H1 (cell line): ENCODE data around the gene PGLYRP4. TPM values are rescaled to one million over a fixed set of nuclear protein-coding genes. Genes with fewer than 3 reads are reported as not detected.

Experiments used
- CTCF ChIA-PET: fragments of 300-600 bp; sonication (Branson Sonifier 250); formaldehyde crosslinking; loops from one replicate; lab custom pipeline; 2021; ENCODE audit not compliant: partially characterized antibody; lab: Charles Lee
- POLR2A ChIA-PET: fragments of 300-600 bp; sonication (Branson Sonifier 250); formaldehyde crosslinking; loops from one replicate; lab custom pipeline; 2021; ENCODE audit warnings: inconsistent platforms; ENCODE audit not compliant: partially characterized antibody; lab: Charles Lee
- DNase-seq, 2 experiments: peaks; one replicate each; pipeline versions ENCODE4 v3.0.0 to v3.0.0-alpha.2; 2010 to 2022; ENCODE audit warnings: low spot score in 2 of 2, low read depth in 1 of 2, mixed read lengths in 1 of 2
- FAIRE-seq: peaks from 2 replicates; lab custom pipeline; 2011; peaks lifted over from hg19 to GRCh38; lab: Jason Lieb, UNC
- H2AFZ ChIP-seq: 2 replicates; pipeline ENCODE4 v1.8.1; 2012; ENCODE audit warnings: low read length, inconsistent platforms
- H2AK5ac ChIP-seq: 2 replicates; pipeline ENCODE4 v1.6.1; 2013; ENCODE audit warnings: low read depth, low read length
- H2BK120ac ChIP-seq: replicated peaks from 2 replicates; pipeline ENCODE3; 2013; ENCODE audit warnings: low read depth, low read length, inconsistent platforms
- H2BK12ac ChIP-seq: 2 replicates; pipeline ENCODE4 v1.6.1; 2013; ENCODE audit warnings: low read depth, low read length
- H2BK15ac ChIP-seq: 2 replicates; pipeline ENCODE4 v1.6.1; 2013; ENCODE audit warnings: low read length
- H2BK20ac ChIP-seq: 2 replicates; pipeline ENCODE4 v1.6.1; 2013; ENCODE audit warnings: low read length
- H2BK5ac ChIP-seq: 2 replicates; pipeline ENCODE4 v1.6.1; 2013; ENCODE audit warnings: low read depth, low read length
- H3K14ac ChIP-seq: 2 replicates; pipeline ENCODE4 v1.6.1; 2013; ENCODE audit warnings: inconsistent platforms; ENCODE audit not compliant: insufficient read length
- H3K18ac ChIP-seq: 2 replicates; pipeline ENCODE4 v1.6.1; 2013; ENCODE audit warnings: low read length; ENCODE audit errors: extremely low read depth
- H3K23ac ChIP-seq: 2 replicates; pipeline ENCODE4 v1.6.1; 2013; ENCODE audit warnings: inconsistent platforms; ENCODE audit not compliant: insufficient read length
- H3K23me2 ChIP-seq: 2 replicates; pipeline ENCODE4 v1.6.1; 2013; ENCODE audit warnings: low read depth, low read length
- H3K27ac ChIP-seq: 2 replicates; pipeline ENCODE4 v1.6.1; 2011; ENCODE audit warnings: low read depth, low read length, inconsistent platforms
- H3K27me3 ChIP-seq, 4 experiments: replicated peaks in 1 of 4; 1 replicate in 1 of 4; 2 replicates in 3 of 4; pipeline versions ENCODE4 v1.6.1 to v1.8.1; 2011 to 2013; ENCODE audit warnings: low read length in 3 of 4, mild to moderate bottlenecking in 3 of 4, inconsistent platforms in 2 of 4, mixed read lengths in 2 of 4, moderate library complexity in 1 of 4; ENCODE audit not compliant: control insufficient read depth in 3 of 4, insufficient read depth in 3 of 4; ENCODE audit errors: extremely low read depth in 1 of 4
- H3K36me3 ChIP-seq, 4 experiments: 2 replicates each; pipeline versions ENCODE4 v1.6.1 to v1.8.1; 2011 to 2013; ENCODE audit warnings: mild to moderate bottlenecking in 4 of 4, low read length in 3 of 4, moderate library complexity in 2 of 4, control low read depth in 1 of 4, inconsistent platforms in 1 of 4; ENCODE audit not compliant: insufficient read depth in 4 of 4, control insufficient read depth in 2 of 4
- H3K4ac ChIP-seq: replicated peaks from 2 replicates; pipeline ENCODE3; 2013; ENCODE audit warnings: low read length, low read depth, mixed read lengths, inconsistent platforms; ENCODE audit not compliant: insufficient read length
- H3K4me1 ChIP-seq, 4 experiments: replicated peaks in 1 of 4; 1 replicate in 1 of 4; 2 replicates in 3 of 4; pipeline versions ENCODE4 v1.6.1 to v1.8.1; 2011 to 2013; ENCODE audit warnings: low read length in 3 of 4, inconsistent platforms in 2 of 4, mixed read lengths in 1 of 4; ENCODE audit not compliant: insufficient read depth in 4 of 4, control insufficient read depth in 3 of 4
- H3K4me2 ChIP-seq, 2 experiments: 2 replicates each; pipeline versions ENCODE4 v1.6.1 to v1.8.1; 2011 to 2013; ENCODE audit warnings: low read depth in 2 of 2, low read length in 2 of 2, control low read depth in 1 of 2, inconsistent platforms in 1 of 2, mild to moderate bottlenecking in 1 of 2; ENCODE audit not compliant: insufficient read depth in 1 of 2
- H3K4me3 ChIP-seq, 4 experiments: fragments of 200-600, 300-600 bp in 1 of 4; sonication (generic), shearing (Covaris generic), sonication (Bioruptor Twin) in 1 of 4; 2 replicates each; pipeline versions ENCODE4 v1.5.1 to v1.8.1; 2011 to 2016; ENCODE audit warnings: low read length in 4 of 4, low read depth in 3 of 4, control low read depth in 2 of 4, inconsistent platforms in 2 of 4, mild to moderate bottlenecking in 2 of 4, mixed read lengths in 1 of 4, moderate library complexity in 1 of 4; ENCODE audit not compliant: insufficient read depth in 2 of 4; ENCODE audit errors: extremely low read depth in 1 of 4
- H3K56ac ChIP-seq: replicated peaks from 2 replicates; pipeline ENCODE3; 2013; ENCODE audit warnings: low read depth, mild to moderate bottlenecking, mixed read lengths, low read length, inconsistent platforms; ENCODE audit not compliant: insufficient read length
- H3K79me1 ChIP-seq: 2 replicates; pipeline ENCODE4 v1.6.1; 2013; ENCODE audit warnings: low read depth, low read length, control low read depth
- H3K79me2 ChIP-seq, 2 experiments: 2 replicates each; pipeline versions ENCODE4 v1.6.1 to v1.8.1; 2012 to 2013; ENCODE audit warnings: low read length in 2 of 2, mild to moderate bottlenecking in 2 of 2, inconsistent platforms in 1 of 2; ENCODE audit not compliant: insufficient read depth in 2 of 2, control insufficient read depth in 1 of 2
- H3K9ac ChIP-seq, 4 experiments: replicated peaks in 1 of 4; 1 replicate in 1 of 4; 2 replicates in 3 of 4; pipeline versions ENCODE4 v1.6.1 to v1.8.1; 2011 to 2013; ENCODE audit warnings: low read depth in 3 of 4, low read length in 3 of 4, control low read depth in 2 of 4, mild to moderate bottlenecking in 2 of 4, moderate library complexity in 2 of 4, inconsistent platforms in 1 of 4; ENCODE audit errors: extremely low read depth in 1 of 4
- H3K9me3 ChIP-seq, 2 experiments: 2 replicates each; pipeline versions ENCODE4 v1.6.1 to v1.8.1; 2012 to 2013; ENCODE audit warnings: mild to moderate bottlenecking in 2 of 2, moderate library complexity in 2 of 2, control low read depth in 1 of 2, inconsistent platforms in 1 of 2, low read depth in 1 of 2, low read length in 1 of 2, mixed read lengths in 1 of 2; ENCODE audit not compliant: insufficient read depth in 2 of 2
- H4K20me1 ChIP-seq, 2 experiments: replicated peaks in 1 of 2; 2 replicates each; pipeline versions ENCODE3 to v1.8.1; 2011 to 2013; ENCODE audit warnings: inconsistent platforms in 2 of 2, low read length in 2 of 2, mild to moderate bottlenecking in 1 of 2; ENCODE audit not compliant: insufficient read depth in 2 of 2, control insufficient read depth in 1 of 2
- H4K5ac ChIP-seq: 2 replicates; pipeline ENCODE4 v1.6.1; 2013; ENCODE audit warnings: low read length, low read depth, mixed read lengths, inconsistent platforms; ENCODE audit not compliant: insufficient read length
- H4K8ac ChIP-seq: 2 replicates; pipeline ENCODE4 v1.8.0; 2013; ENCODE audit warnings: mild to moderate bottlenecking, moderate library complexity, low read length, inconsistent platforms; ENCODE audit not compliant: insufficient read depth; ENCODE audit errors: extremely low read depth
- H4K91ac ChIP-seq: replicated peaks from 2 replicates; pipeline ENCODE3; 2013; ENCODE audit warnings: low read length, mixed read lengths, inconsistent platforms; ENCODE audit not compliant: insufficient read length
- BACH1 ChIP-seq: IDR thresholded peaks from 2 replicates; pipeline ENCODE4 v1.6.1; 2012; ENCODE audit warnings: low read length, improper control_type of control experiment
- CHD1 ChIP-seq: IDR thresholded peaks from 2 replicates; pipeline ENCODE4 v1.6.1; 2012; ENCODE audit warnings: low read depth, low read length, improper control_type of control experiment
- EP300 ChIP-seq, 2 experiments: IDR thresholded peaks; 1 replicate in 1 of 2; 2 replicates in 1 of 2; pipeline ENCODE4 v1.6.1; 2011 to 2012; ENCODE audit warnings: low read depth in 2 of 2, low read length in 2 of 2, mild to moderate bottlenecking in 2 of 2, borderline replicate concordance in 1 of 2, inconsistent platforms in 1 of 2, moderate library complexity in 1 of 2
- HDAC2 ChIP-seq, 2 experiments: fragments of 300-600 bp in 1 of 2; sonication (generic) in 1 of 2; IDR thresholded peaks; 2 replicates each; pipeline ENCODE4 v1.6.1; 2011 to 2012; ENCODE audit warnings: low read depth in 2 of 2, low read length in 2 of 2, mild to moderate bottlenecking in 2 of 2, moderate library complexity in 2 of 2, borderline replicate concordance in 1 of 2, inconsistent platforms in 1 of 2
- MAFK ChIP-seq: IDR thresholded peaks from 2 replicates; pipeline ENCODE4 v1.6.1; 2012; ENCODE audit warnings: low read depth, mild to moderate bottlenecking, improper control_type of control experiment, low read length
- POLR2AphosphoS5 ChIP-seq: IDR thresholded peaks from 2 replicates; pipeline ENCODE4 v1.6.1; 2011; ENCODE audit warnings: low read depth, low read length
- POU5F1 ChIP-seq: IDR thresholded peaks from 2 replicates; pipeline ENCODE4 v1.6.1; 2011; ENCODE audit warnings: low read depth, mild to moderate bottlenecking, low read length, moderate library complexity
- RNF2 ChIP-seq: fragments of 200-900, 300-1000 bp; sonication (generic); IDR thresholded peaks from 2 replicates; pipeline ENCODE4 v1.7.1; 2016; ENCODE audit warnings: borderline replicate concordance, low read depth, mild to moderate bottlenecking, antibody characterized with exemption, low read length; ENCODE audit not compliant: poor library complexity, severe bottlenecking; ENCODE audit errors: missing control alignments
- SP2 ChIP-seq: IDR thresholded peaks from 2 replicates; pipeline ENCODE4 v1.6.1; 2012; ENCODE audit warnings: mild to moderate bottlenecking, low read length, inconsistent platforms
- SP4 ChIP-seq: IDR thresholded peaks from 2 replicates; pipeline ENCODE4 v1.6.1; 2012; ENCODE audit warnings: low read length, inconsistent platforms
- WGBS, 2 experiments: shearing (Covaris generic) in 1 of 2; methylation state at CpG; one replicate each; pipeline versions ENCODE4 v1.1.6 to v1.1.7; 2013 to 2015; ENCODE audit warnings: low lambda C conversion rate in 2 of 2, mixed read lengths in 2 of 2, inconsistent platforms in 1 of 2, low coverage in 1 of 2, missing lambda C conversion rate in 1 of 2; ENCODE audit not compliant: insufficient replicate concordance in 2 of 2, insufficient coverage in 1 of 2, insufficient read length in 1 of 2; ENCODE audit errors: extremely low coverage in 1 of 2, missing lambda C conversion rate in 1 of 2; 5-methylcytosine and 5-hydroxymethylcytosine counted together
- polyA plus RNA-seq, 7 experiments: library from polyadenylated mRNA; depleted of rRNA in 3 of 7; stranded (reverse) in 5 of 7; unstranded in 2 of 7; fragments of >200 nt in 5 of 7; fragments of 200-250 nt in 2 of 7; gene quantifications; 1 replicate in 5 of 7; 2 replicates in 1 of 7; 4 replicates in 1 of 7; pipeline versions ENCODE4 v1.2.1 to v1.2.3, GENCODE V29; 2011 to 2013; ENCODE audit warnings: missing spikeins in 2 of 7, mixed read lengths in 2 of 7
- total RNA-seq: library from RNA; stranded (reverse); fragmentation: NEBNext Ultra II Directional; extraction: Animal tissue kit (Norgen Biotek cat#: 25700); gene quantifications from 2 replicates; pipeline ENCODE4 v1.2.1, GENCODE V29; 2021
- TF ChIP-seq, protein P1 (sequence below), 3 experiments: IDR thresholded peaks; 1 replicate in 2 of 3; 2 replicates in 1 of 3; pipeline versions ENCODE4 v1.5.1 to v1.6.1; 2011; ENCODE audit warnings: low read length in 3 of 3, mild to moderate bottlenecking in 3 of 3, inconsistent platforms in 2 of 3, low read depth in 1 of 3, moderate library complexity in 1 of 3; ENCODE audit not compliant: insufficient read depth in 1 of 3; ENCODE audit errors: control extremely low read depth in 1 of 3

PGLYRP4 gene
- total and polyA plus RNA-seq, 2 of the 8 experiments (the other 6 are each of a cell fraction or from before 2014, with no cell fraction given) = not detected

DNA sequence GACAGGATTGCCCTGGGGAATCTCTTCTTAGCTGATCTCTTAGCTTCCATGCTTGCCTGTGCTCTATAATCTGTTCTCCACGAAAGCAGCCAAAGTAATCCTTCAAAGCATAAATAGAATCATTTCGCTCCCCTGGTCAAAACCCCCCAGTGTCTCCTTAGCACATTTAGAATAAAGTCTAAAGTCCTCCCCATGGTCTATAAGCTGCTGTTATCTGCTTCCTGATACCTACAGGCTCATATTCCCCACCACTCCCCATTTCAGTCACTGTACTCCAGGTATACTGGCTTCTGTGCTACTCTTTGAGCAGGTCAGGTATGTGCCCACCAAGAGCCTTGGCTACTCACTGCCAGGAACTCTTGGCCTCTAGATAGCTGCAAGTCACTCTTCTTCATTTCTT lies 23.9 kb upstream of the PGLYRP4 start:
- WGBS, 2 experiments = 85% methylated on average over 2 of the region's 2 CpGs; no CpG with 5 or more reads in 1 of the 2 experiments
- H3K18ac ChIP-seq = no peak overlapping the region
- H3K4me2 ChIP-seq = no peak overlapping the region
- no peak overlapping the region for H3K4me3 ChIP-seq
- no peak overlapping the region for H3K4ac ChIP-seq
- no peak for DNase-seq
- no peak overlapping the region for H4K5ac ChIP-seq
- H2AFZ ChIP-seq = no peak overlapping the region
- no peak overlapping the region for H2BK12ac ChIP-seq
- no peaks in the 10 kb centered on the region for H3K79me1 ChIP-seq
- H3K9ac ChIP-seq = no peak overlapping the region
- H3K27ac ChIP-seq = no peak overlapping the region
- no peak overlapping the region for H2BK120ac ChIP-seq
- H4K8ac ChIP-seq = no peak overlapping the region
- no peak overlapping the region for H2AK5ac ChIP-seq
- no peaks in the 10 kb centered on the region for H3K4me1 ChIP-seq
- no peak overlapping the region for H2BK20ac ChIP-seq
- H3K36me3 ChIP-seq = no peaks in the 10 kb centered on the region
- FAIRE-seq = no peak
- peaks cover 0 to 3% of the 10 kb centered on the region in 2 experiments; a peak in 1 of 4 replicates for H3K9me3 ChIP-seq
- H3K23ac ChIP-seq = no peak overlapping the region
- ChIA-PET POLR2A (no interaction called here), CTCF (interaction anchor here (1.1 to 2.8 kb wide), 4 partner anchors 8 to 20 kb away, joined by 3 to 12 read pairs (median 4); no protein-coding TSS in a partner anchor)
- H2BK15ac ChIP-seq = no peak overlapping the region
- no peaks in the 10 kb centered on the region for H3K23me2 ChIP-seq
- H3K79me2 ChIP-seq = no peaks in the 10 kb centered on the region
- H4K91ac ChIP-seq = no peak overlapping the region
- no peak overlapping the region for H3K56ac ChIP-seq
- H3K14ac ChIP-seq = no peak overlapping the region
- no peaks in the 10 kb centered on the region; a peak in 1 of 7 replicates for H3K27me3 ChIP-seq
- no peak overlapping the region for H2BK5ac ChIP-seq
- no peaks in the 10 kb centered on the region for H4K20me1 ChIP-seq
- TF ChIP-seq SP4 (no peak), RNF2 (no peak), POU5F1 (no peak), POLR2AphosphoS5 (no peak), CHD1 (no peak), SP2 (no peak), BACH1 (no peak), MAFK (no peak), HDAC2 (IDR thresholded peaks at IDR 0.05; ENCODE audit: borderline replicate concordance in 1 of 2, low read depth in 2 of 2, low read length in 2 of 2) (no peak), EP300 (IDR thresholded peaks at IDR 0.05; ENCODE audit: borderline replicate concordance in 1 of 2, low read depth in 2 of 2, low read length in 2 of 2) (no peak)
- TF ChIP-seq, protein P1, sequence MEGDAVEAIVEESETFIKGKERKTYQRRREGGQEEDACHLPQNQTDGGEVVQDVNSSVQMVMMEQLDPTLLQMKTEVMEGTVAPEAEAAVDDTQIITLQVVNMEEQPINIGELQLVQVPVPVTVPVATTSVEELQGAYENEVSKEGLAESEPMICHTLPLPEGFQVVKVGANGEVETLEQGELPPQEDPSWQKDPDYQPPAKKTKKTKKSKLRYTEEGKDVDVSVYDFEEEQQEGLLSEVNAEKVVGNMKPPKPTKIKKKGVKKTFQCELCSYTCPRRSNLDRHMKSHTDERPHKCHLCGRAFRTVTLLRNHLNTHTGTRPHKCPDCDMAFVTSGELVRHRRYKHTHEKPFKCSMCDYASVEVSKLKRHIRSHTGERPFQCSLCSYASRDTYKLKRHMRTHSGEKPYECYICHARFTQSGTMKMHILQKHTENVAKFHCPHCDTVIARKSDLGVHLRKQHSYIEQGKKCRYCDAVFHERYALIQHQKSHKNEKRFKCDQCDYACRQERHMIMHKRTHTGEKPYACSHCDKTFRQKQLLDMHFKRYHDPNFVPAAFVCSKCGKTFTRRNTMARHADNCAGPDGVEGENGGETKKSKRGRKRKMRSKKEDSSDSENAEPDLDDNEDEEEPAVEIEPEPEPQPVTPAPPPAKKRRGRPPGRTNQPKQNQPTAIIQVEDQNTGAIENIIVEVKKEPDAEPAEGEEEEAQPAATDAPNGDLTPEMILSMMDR (IDR thresholded peaks at IDR 0.05; ENCODE audit: control extremely low read depth in 1 of 3, insufficient read depth in 1 of 3, low read depth in 1 of 3, low read length in 3 of 3) = no peak
